ENCODE measurements around the gene SEZ6. TPM values are rescaled to one million over a fixed set of nuclear protein-coding genes. Genes with fewer than 3 reads are reported as not detected.

Gene SEZ6
- total RNA-seq, 1 experiment from 2014 or later = not detected

GRCh38 chr17:29045734-29046472 lies 40.1 kb upstream of the SEZ6 start:
- ATAC-seq = no peak

GRCh38 chr17:29045026-29045425 lies 39.2 kb upstream of the SEZ6 start:
- ChIA-PET CTCF (no interaction called here), POLR2A (ENCODE audit: unreplicated experiment) (no interaction called here)
- no peaks in the 10 kb centered on the region for H3K4me1 ChIP-seq (ENCODE audit: insufficient read depth, low read length)
- intact Hi-C loops (cut with micrococcal nuclease) = no loop called here
- ATAC-seq = no peak
- TF ChIP-seq EZH2phosphoT487 (IDR thresholded peaks at IDR 0.05; ENCODE audit: borderline replicate concordance, low read length) = no peak
- no peak for TF ChIP-seq EZH2 (IDR thresholded peaks at IDR 0.05; ENCODE audit: low read length, unreplicated experiment)
- no peak for TF ChIP-seq CTCF (conservative IDR thresholded peaks at IDR 0.05; ENCODE audit: low read depth, low read length)
- H3K9me3 ChIP-seq (ENCODE audit: low read length) = no peaks in the 10 kb centered on the region
- H3F3A ChIP-seq (ENCODE audit: low read length, unreplicated experiment) = no peaks in the 10 kb centered on the region
- H3K4me2 ChIP-seq (ENCODE audit: low read length) = no peak overlapping the region
- no peak overlapping the region for H2AFZ ChIP-seq (ENCODE audit: low read length)
- no peaks in the 10 kb centered on the region for H3K36me3 ChIP-seq (ENCODE audit: low read depth, low read length)
- H3K27me3 ChIP-seq (ENCODE audit: low read length) = peaks cover 29% of the 10 kb centered on the region
- BruUV-seq (replicated peaks) = no TSS peak
- H3K9ac ChIP-seq (ENCODE audit: low read length) = no peak overlapping the region
- no peaks in the 10 kb centered on the region for H3K79me2 ChIP-seq (ENCODE audit: low read length)
- no peaks in the 10 kb centered on the region for H3K9me2 ChIP-seq (replicated peaks; ENCODE audit: low read length)
- H4K20me1 ChIP-seq (ENCODE audit: low read length) = no peaks in the 10 kb centered on the region
- DNase-seq = no peak
- H3K27ac ChIP-seq (ENCODE audit: low read length) = no peak overlapping the region
- no peak overlapping the region for H3K4me3 ChIP-seq (ENCODE audit: low read length)

More at GRCh38 chr17:29045734-29046472, 40.1 kb upstream of the SEZ6 start:
- Histone ChIP-seq H3K9me2 (replicated peaks; ENCODE audit: low read length) (no peaks in the 10 kb centered on the region), H3K4me1 (ENCODE audit: insufficient read depth, low read length) (no peaks in the 10 kb centered on the region), H3K4me2 (ENCODE audit: low read length) (no peak overlapping the region), H3K9ac (ENCODE audit: low read length) (no peak overlapping the region), H3K36me3 (ENCODE audit: low read depth, low read length) (no peaks in the 10 kb centered on the region), H3K27ac (ENCODE audit: low read length) (no peak overlapping the region), H3K27me3 (ENCODE audit: low read length) (peaks cover 29% of the 10 kb centered on the region), H3K9me3 (ENCODE audit: low read length) (no peaks in the 10 kb centered on the region), H2AFZ (ENCODE audit: low read length) (no peak overlapping the region), H4K20me1 (ENCODE audit: low read length) (no peaks in the 10 kb centered on the region), H3K79me2 (ENCODE audit: low read length) (no peaks in the 10 kb centered on the region), H3F3A (ENCODE audit: low read length, unreplicated experiment) (no peaks in the 10 kb centered on the region), H3K4me3 (ENCODE audit: low read length) (no peak overlapping the region)
- TF ChIP-seq EZH2 (IDR thresholded peaks at IDR 0.05; ENCODE audit: low read length, unreplicated experiment) (no peak), CTCF (conservative IDR thresholded peaks at IDR 0.05; ENCODE audit: low read depth, low read length) (no peak), EZH2phosphoT487 (IDR thresholded peaks at IDR 0.05; ENCODE audit: borderline replicate concordance, low read length) (no peak)
- no TSS peak for BruUV-seq (replicated peaks)
- intact Hi-C loops (cut with micrococcal nuclease) = no loop called here
- CTCF ChIA-PET = no interaction called here
- POLR2A ChIA-PET (ENCODE audit: unreplicated experiment) = no interaction called here
- DNase-seq = no peak

- H3K27me3 ChIP-seq (ENCODE audit: low read length) = peaks cover 21% of the 10 kb centered on the region
- H3K9me3 ChIP-seq (ENCODE audit: low read length) = no peaks in the 10 kb centered on the region
- intact Hi-C loops (cut with micrococcal nuclease) = no loop called here
- H4K20me1 ChIP-seq (ENCODE audit: low read length) = no peaks in the 10 kb centered on the region
- TF ChIP-seq CTCF (conservative IDR thresholded peaks at IDR 0.05; ENCODE audit: low read depth, low read length) = no peak
- TF ChIP-seq EZH2phosphoT487 (IDR thresholded peaks at IDR 0.05; ENCODE audit: borderline replicate concordance, low read length) = no peak
- TF ChIP-seq EZH2 (IDR thresholded peaks at IDR 0.05; ENCODE audit: low read length, unreplicated experiment) = no peak
- no TSS peak for BruUV-seq (replicated peaks)
- ATAC-seq (no peak), DNase-seq (no peak)
- H3K4me2 ChIP-seq (ENCODE audit: low read length) = no peak overlapping the region
- H3K4me3 ChIP-seq (ENCODE audit: low read length) = no peak overlapping the region
- no peaks in the 10 kb centered on the region for H3F3A ChIP-seq (ENCODE audit: low read length, unreplicated experiment)
- H3K36me3 ChIP-seq (ENCODE audit: low read depth, low read length) = no peaks in the 10 kb centered on the region
- CTCF ChIA-PET = interaction anchor here (0.6 kb wide), 1 partner anchor 80 kb away, joined by 3 read pairs; no protein-coding TSS in a partner anchor
- no peak overlapping the region for H3K27ac ChIP-seq (ENCODE audit: low read length)
- no peaks in the 10 kb centered on the region for H3K9me2 ChIP-seq (replicated peaks; ENCODE audit: low read length)
- H2AFZ ChIP-seq (ENCODE audit: low read length) = no peak overlapping the region
- POLR2A ChIA-PET (ENCODE audit: unreplicated experiment) = no interaction called here
- H3K79me2 ChIP-seq (ENCODE audit: low read length) = no peaks in the 10 kb centered on the region
- H3K4me1 ChIP-seq (ENCODE audit: insufficient read depth, low read length) = no peaks in the 10 kb centered on the region
- no peak overlapping the region for H3K9ac ChIP-seq (ENCODE audit: low read length)
Observed at GRCh38 chr17:29043539-29044145, 37.8 kb upstream of the SEZ6 start.
